OCI-LY1 (cell line): ENCODE results near the gene PCA3.

ENCODE experiments used
- H2AFZ ChIP-seq: fragments of 200-600 bp; sonication (generic), shearing (Covaris generic); 2 replicates; pipeline ENCODE4 v1.6.0; 2014; ENCODE audit warnings: antibody characterized with exemption, mild to moderate bottlenecking, low read length
- H3F3A ChIP-seq: fragments of 200-600 bp; sonication (generic), shearing (Covaris generic); 2 replicates; pipeline ENCODE4 v1.6.0; 2014; ENCODE audit warnings: mild to moderate bottlenecking, antibody characterized with exemption, low read length, moderate library complexity; ENCODE audit not compliant: insufficient read depth
- H3K27ac ChIP-seq: fragments of 200-600 bp; sonication (generic); 2 replicates; pipeline ENCODE4 v1.5.1; 2014; ENCODE audit warnings: low read length, mixed run types, mild to moderate bottlenecking, low read depth; ENCODE audit not compliant: poor library complexity, severe bottlenecking
- H3K27me3 ChIP-seq: fragments of 200-600 bp; sonication (generic); 2 replicates; pipeline ENCODE4 v1.6.0; 2014; ENCODE audit warnings: antibody characterized with exemption, mild to moderate bottlenecking, low read length, moderate library complexity; ENCODE audit not compliant: insufficient read depth
- H3K36me3 ChIP-seq: fragments of 200-600 bp; sonication (generic); 2 replicates; pipeline ENCODE4 v1.6.1; 2014; ENCODE audit warnings: mild to moderate bottlenecking, antibody characterized with exemption, low read length, moderate library complexity, mixed read lengths; ENCODE audit not compliant: insufficient read depth
- H3K4me1 ChIP-seq: fragments of 200-600 bp; sonication (generic); 2 replicates; pipeline ENCODE4 v1.5.1; 2014; ENCODE audit warnings: mild to moderate bottlenecking, low read length, moderate library complexity; ENCODE audit not compliant: insufficient read depth, severe bottlenecking
- H3K4me2 ChIP-seq: fragments of 200-600 bp; sonication (generic), shearing (Covaris generic); 2 replicates; pipeline ENCODE4 v1.6.1; 2014; ENCODE audit warnings: low read length
- H3K4me3 ChIP-seq: fragments of 200-600 bp; sonication (generic); 2 replicates; pipeline ENCODE4 v1.5.1; 2014; ENCODE audit warnings: low read length, low read depth, mild to moderate bottlenecking, mixed read lengths; ENCODE audit not compliant: poor library complexity, severe bottlenecking
- H3K79me2 ChIP-seq: fragments of 200-600 bp; shearing (Covaris generic); 2 replicates; pipeline ENCODE4 v1.6.1; 2016; ENCODE audit warnings: mixed run types, low read length, mixed read lengths; ENCODE audit not compliant: insufficient read depth
- H3K9ac ChIP-seq: fragments of 200-600 bp; sonication (generic), shearing (Covaris generic); 2 replicates; pipeline ENCODE4 v1.6.1; 2014; ENCODE audit warnings: mild to moderate bottlenecking, low read length, mixed read lengths
- H3K9me2 ChIP-seq: fragments of 200-600 bp; sonication (generic), shearing (Covaris generic); 2 replicates; pipeline ENCODE4 v1.6.1; 2014; ENCODE audit warnings: low read depth, mild to moderate bottlenecking, low read length, mixed read lengths
- H3K9me3 ChIP-seq: fragments of 200-600 bp; shearing (Covaris generic); 2 replicates; pipeline ENCODE4 v1.6.1; 2014; ENCODE audit warnings: low read length, mixed read lengths
- H4K20me1 ChIP-seq: fragments of 200-600 bp; sonication (generic), shearing (Covaris generic); 2 replicates; pipeline ENCODE4 v1.6.0; 2016; ENCODE audit warnings: mild to moderate bottlenecking, low read length; ENCODE audit not compliant: insufficient read depth
- EZH2 ChIP-seq: fragments of 200-600 bp; sonication (generic), shearing (Covaris generic); IDR thresholded peaks from 2 replicates; pipeline ENCODE4 v1.8.0; 2017; ENCODE audit warnings: borderline replicate concordance, mixed run types, mild to moderate bottlenecking, antibody characterized with exemption, low read length, moderate library complexity, mixed read lengths
- TF ChIP-seq, protein P1 (sequence below): fragments of 200-600 bp; sonication (generic), shearing (Covaris generic); IDR thresholded peaks from 2 replicates; pipeline ENCODE4 v1.5.1; 2017; ENCODE audit warnings: mild to moderate bottlenecking, antibody characterized with exemption, low read length, moderate library complexity, mixed read lengths

PCA3 gene

GRCh38 chr9:76725011-76725546, 39.2 kb upstream of the PCA3 start:
- H3K79me2 ChIP-seq, result no peaks in the 10 kb centered on the region
- no peak overlapping the region for H3K9ac ChIP-seq
- H3K36me3 ChIP-seq, result no peaks in the 10 kb centered on the region
- H3K4me1 ChIP-seq, result no peaks in the 10 kb centered on the region
- H3K27me3 ChIP-seq, result peaks cover 6% of the 10 kb centered on the region; the same call in 1 of the 2 replicates
- no peak overlapping the region for H3K4me2 ChIP-seq
- TF ChIP-seq EZH2, result no peak
- TF ChIP-seq, protein P1, sequence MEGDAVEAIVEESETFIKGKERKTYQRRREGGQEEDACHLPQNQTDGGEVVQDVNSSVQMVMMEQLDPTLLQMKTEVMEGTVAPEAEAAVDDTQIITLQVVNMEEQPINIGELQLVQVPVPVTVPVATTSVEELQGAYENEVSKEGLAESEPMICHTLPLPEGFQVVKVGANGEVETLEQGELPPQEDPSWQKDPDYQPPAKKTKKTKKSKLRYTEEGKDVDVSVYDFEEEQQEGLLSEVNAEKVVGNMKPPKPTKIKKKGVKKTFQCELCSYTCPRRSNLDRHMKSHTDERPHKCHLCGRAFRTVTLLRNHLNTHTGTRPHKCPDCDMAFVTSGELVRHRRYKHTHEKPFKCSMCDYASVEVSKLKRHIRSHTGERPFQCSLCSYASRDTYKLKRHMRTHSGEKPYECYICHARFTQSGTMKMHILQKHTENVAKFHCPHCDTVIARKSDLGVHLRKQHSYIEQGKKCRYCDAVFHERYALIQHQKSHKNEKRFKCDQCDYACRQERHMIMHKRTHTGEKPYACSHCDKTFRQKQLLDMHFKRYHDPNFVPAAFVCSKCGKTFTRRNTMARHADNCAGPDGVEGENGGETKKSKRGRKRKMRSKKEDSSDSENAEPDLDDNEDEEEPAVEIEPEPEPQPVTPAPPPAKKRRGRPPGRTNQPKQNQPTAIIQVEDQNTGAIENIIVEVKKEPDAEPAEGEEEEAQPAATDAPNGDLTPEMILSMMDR, result no peak
- H4K20me1 ChIP-seq, result no peaks in the 10 kb centered on the region
- no peak overlapping the region for H3K4me3 ChIP-seq
- no peak overlapping the region for H3K27ac ChIP-seq
- no peaks in the 10 kb centered on the region for H3K9me3 ChIP-seq
- no peak overlapping the region for H2AFZ ChIP-seq
- no peaks in the 10 kb centered on the region for H3F3A ChIP-seq
- no peaks in the 10 kb centered on the region for H3K9me2 ChIP-seq

DNA sequence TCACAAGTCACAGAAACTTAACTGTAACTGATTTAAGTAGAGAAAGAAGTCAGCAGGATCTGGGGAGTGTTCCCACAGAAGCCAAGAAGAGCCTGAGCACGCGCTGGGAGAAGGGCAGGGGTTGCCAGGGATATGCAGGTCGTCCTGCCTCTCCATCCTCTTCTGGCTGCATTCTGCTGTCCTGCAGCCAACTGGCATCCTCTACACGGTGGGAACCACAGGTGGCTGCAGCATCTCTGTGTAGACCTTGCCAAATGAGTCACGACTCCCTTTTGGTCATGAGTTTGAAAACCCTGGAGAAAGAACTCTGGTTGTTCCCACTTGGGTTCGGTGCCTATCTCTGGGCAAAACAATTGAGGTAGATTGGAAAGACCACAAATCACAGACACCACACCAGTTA, 38.4 kb upstream of the PCA3 start:
- no peak overlapping the region for H3K9ac ChIP-seq
- H2AFZ ChIP-seq, result no peak overlapping the region
- no peaks in the 10 kb centered on the region for H3K9me3 ChIP-seq
- no peaks in the 10 kb centered on the region for H4K20me1 ChIP-seq
- H3K79me2 ChIP-seq, result no peaks in the 10 kb centered on the region
- H3K36me3 ChIP-seq, result no peaks in the 10 kb centered on the region
- no peak overlapping the region for H3K27ac ChIP-seq
- no peaks in the 10 kb centered on the region for H3K9me2 ChIP-seq
- H3K27me3 ChIP-seq, result peaks cover 6% of the 10 kb centered on the region; the same call in 1 of the 2 replicates
- H3F3A ChIP-seq, result no peaks in the 10 kb centered on the region
- H3K4me2 ChIP-seq, result no peak overlapping the region
- TF ChIP-seq, protein P1, result no peak
- TF ChIP-seq EZH2, result no peak
- H3K4me3 ChIP-seq, result no peak overlapping the region
- H3K4me1 ChIP-seq, result no peaks in the 10 kb centered on the region

DNA sequence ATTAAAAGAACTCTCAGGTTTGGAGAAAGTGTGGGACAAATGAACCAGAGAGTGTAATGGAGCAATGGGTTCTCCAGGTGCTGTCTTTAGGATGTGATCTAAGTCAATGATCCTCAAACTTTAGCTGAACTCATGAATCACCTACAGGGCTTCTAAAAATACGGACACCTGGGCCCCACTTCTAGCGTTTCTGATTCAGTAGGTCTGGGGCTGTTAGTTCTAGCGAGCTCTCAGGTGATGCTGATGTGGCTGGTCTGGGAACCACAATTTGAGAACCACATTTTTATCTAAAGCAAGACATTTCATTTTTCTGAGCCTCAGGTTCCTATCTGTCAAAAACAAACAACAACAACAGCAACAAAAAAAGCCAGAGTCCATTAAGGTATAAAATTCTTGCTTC, 35.1 kb upstream of the PCA3 start:
- H3K36me3 ChIP-seq, result no peaks in the 10 kb centered on the region
- H3K4me3 ChIP-seq, result no peak overlapping the region
- no peaks in the 10 kb centered on the region for H3K9me3 ChIP-seq
- H3K9me2 ChIP-seq, result no peaks in the 10 kb centered on the region
- no peaks in the 10 kb centered on the region for H3F3A ChIP-seq
- H4K20me1 ChIP-seq, result no peaks in the 10 kb centered on the region
- H3K27ac ChIP-seq, result no peak overlapping the region
- H3K27me3 ChIP-seq, result no peaks in the 10 kb centered on the region
- H3K79me2 ChIP-seq, result no peaks in the 10 kb centered on the region
- TF ChIP-seq, protein P1, result no peak
- no peak for TF ChIP-seq EZH2
- H2AFZ ChIP-seq, result no peak overlapping the region
- H3K9ac ChIP-seq, result no peak overlapping the region
- H3K4me2 ChIP-seq, result no peak overlapping the region
- H3K4me1 ChIP-seq, result no peaks in the 10 kb centered on the region
